HG03354 (cell line): ENCODE results near the gene FZD4.
"Not testable (repeated sequence)": the region's sequence is repeated elsewhere in the genome, so short reads cannot be mapped to it uniquely, and the experiment has no call there.

Experiments
- ATAC-seq: cut with Tn5 transposase; IDR thresholded peaks from one replicate; pipeline ENCODE4 v1.9.1; 2021; ENCODE audit warnings: mild to moderate bottlenecking; ENCODE audit not compliant: unreplicated experiment, poor library complexity, severe bottlenecking

The FZD4 gene

GRCh38 chr11:86955361-86956120 is at the start of gene FZD4:
Gene FZD4, minus strand, starts transcription at chr11:86955395. Its CDS starts 310 bp downstream, at chr11:86955085.
- peak; percentile 94 for ATAC-seq

- not testable (repeated sequence) for ATAC-seq
Observed at GRCh38 chr11:87004281-87004680, 49.1 kb upstream of the FZD4 start.

- no peak for ATAC-seq
Observed at GRCh38 chr11:87002918-87003317, 47.7 kb upstream of the FZD4 start.

- no peak for ATAC-seq
Observed at GRCh38 chr11:86999859-87000753, 44.9 kb upstream of the FZD4 start.

GRCh38 chr11:86999388-86999787 is 44.2 kb upstream of the FZD4 start:
- no peak for ATAC-seq

- no peak for ATAC-seq
Observed at GRCh38 chr11:86996953-86997570, 41.9 kb upstream of the FZD4 start.

GRCh38 chr11:86993031-86993430 is 37.8 kb upstream of the FZD4 start:
- ATAC-seq = no peak

GRCh38 chr11:86992340-86992739 is 37.1 kb upstream of the FZD4 start:
- ATAC-seq = not testable (repeated sequence)

- ATAC-seq = no peak
Observed at GRCh38 chr11:86991341-86991740, 36.1 kb upstream of the FZD4 start.

- no peak for ATAC-seq
Observed at GRCh38 chr11:86990515-86990914, 35.3 kb upstream of the FZD4 start.

- no peak for ATAC-seq
Observed at GRCh38 chr11:86990031-86990430, 34.8 kb upstream of the FZD4 start.

GRCh38 chr11:86988351-86988881 is 33.2 kb upstream of the FZD4 start:
- ATAC-seq = no peak

- no peak for ATAC-seq
Observed at GRCh38 chr11:86987679-86988078, 32.5 kb upstream of the FZD4 start.

GRCh38 chr11:86984701-86985100 is 29.5 kb upstream of the FZD4 start:
- ATAC-seq = no peak

- no peak for ATAC-seq
Observed at GRCh38 chr11:86983021-86983488, 27.9 kb upstream of the FZD4 start.

- ATAC-seq = no peak
Observed at GRCh38 chr11:86981777-86982540, 26.8 kb upstream of the FZD4 start.

- no peak for ATAC-seq
Observed at GRCh38 chr11:86980086-86980796, 25.0 kb upstream of the FZD4 start.

- ATAC-seq = peak; percentile 71
Observed at GRCh38 chr11:86978756-86979608, 23.8 kb upstream of the FZD4 start.
